H9 (cell line): ENCODE data around the gene NEUROD2. TPM values are rescaled to one million over a fixed set of nuclear protein-coding genes. Genes with fewer than 3 reads are reported as not detected.

ENCODE experiments used
- DNase-seq: peaks from one replicate; pipeline ENCODE4 v3.0.0-alpha.2; 2017
- H2AFZ ChIP-seq: one replicate; pipeline ENCODE4 v1.6.1; 2013; ENCODE audit warnings: mild to moderate bottlenecking, low read length, control low read depth, moderate library complexity
- H2AK5ac ChIP-seq: 2 replicates; pipeline ENCODE4 v1.6.1; 2013; ENCODE audit warnings: low read length, control low read depth, mixed read lengths; ENCODE audit not compliant: insufficient read length
- H2BK120ac ChIP-seq: one replicate; pipeline ENCODE4 v1.6.1; 2013; ENCODE audit warnings: low read depth, mild to moderate bottlenecking, low read length, control low read depth, inconsistent platforms; ENCODE audit not compliant: poor library complexity, severe bottlenecking
- H2BK12ac ChIP-seq: 2 replicates; pipeline ENCODE4 v1.6.1; 2013; ENCODE audit warnings: low read length, control low read depth, mixed read lengths, low read depth; ENCODE audit not compliant: insufficient read length
- H2BK15ac ChIP-seq: 2 replicates; pipeline ENCODE4 v1.6.1; 2013; ENCODE audit warnings: low read depth, low read length, control low read depth
- H2BK20ac ChIP-seq: one replicate; pipeline ENCODE4 v1.6.1; 2013; ENCODE audit warnings: low read depth, mild to moderate bottlenecking, low read length, control low read depth, inconsistent platforms; ENCODE audit not compliant: poor library complexity, severe bottlenecking
- H2BK5ac ChIP-seq: 2 replicates; pipeline ENCODE4 v1.6.1; 2013; ENCODE audit warnings: low read length, control low read depth, mixed read lengths; ENCODE audit not compliant: insufficient read length
- H3K14ac ChIP-seq: 2 replicates; pipeline ENCODE4 v1.6.1; 2013; ENCODE audit warnings: low read length, control low read depth; ENCODE audit not compliant: insufficient read depth
- H3K18ac ChIP-seq: 2 replicates; pipeline ENCODE4 v1.6.1; 2013; ENCODE audit warnings: low read depth, mild to moderate bottlenecking, mixed read lengths, low read length, control low read depth; ENCODE audit not compliant: insufficient read length
- H3K23ac ChIP-seq: 2 replicates; pipeline ENCODE4 v1.6.1; 2013; ENCODE audit warnings: low read length, control low read depth, mixed read lengths, low read depth; ENCODE audit not compliant: insufficient read length
- H3K23me2 ChIP-seq: 2 replicates; pipeline ENCODE4 v1.6.1; 2013; ENCODE audit warnings: low read depth, mild to moderate bottlenecking, mixed read lengths, low read length, control low read depth; ENCODE audit not compliant: insufficient read length, poor library complexity, severe bottlenecking
- H3K27ac ChIP-seq: 2 replicates; pipeline ENCODE4 v1.5.1; 2013; ENCODE audit warnings: low read length, control low read depth, mixed read lengths, low read depth; ENCODE audit not compliant: insufficient read length
- H3K27me3 ChIP-seq: 2 replicates; pipeline ENCODE4 v1.6.1; 2013; ENCODE audit warnings: low read length, control low read depth, inconsistent platforms; ENCODE audit not compliant: insufficient read depth
- H3K4ac ChIP-seq: 2 replicates; pipeline ENCODE4 v1.6.1; 2013; ENCODE audit warnings: low read depth, mild to moderate bottlenecking, control low read depth, inconsistent platforms, low read length, moderate library complexity
- H3K4me1 ChIP-seq: 2 replicates; pipeline ENCODE4 v1.6.1; 2013; ENCODE audit warnings: low read length, control low read depth, inconsistent platforms; ENCODE audit not compliant: insufficient read depth
- H3K4me2 ChIP-seq: 2 replicates; pipeline ENCODE4 v1.6.1; 2013; ENCODE audit warnings: low read length, control low read depth, mixed read lengths; ENCODE audit not compliant: insufficient read length, insufficient read depth
- H3K56ac ChIP-seq: 2 replicates; pipeline ENCODE4 v1.6.1; 2013; ENCODE audit warnings: low read depth, mild to moderate bottlenecking, mixed read lengths, low read length, control low read depth; ENCODE audit not compliant: insufficient read length
- H3K79me1 ChIP-seq: 2 replicates; pipeline ENCODE4 v1.6.1; 2013; ENCODE audit warnings: low read depth, mild to moderate bottlenecking, moderate library complexity, low read length, control low read depth, inconsistent platforms; ENCODE audit not compliant: insufficient read depth, poor library complexity, severe bottlenecking
- H3K79me2 ChIP-seq: 2 replicates; pipeline ENCODE4 v1.6.1; 2013; ENCODE audit warnings: low read length, control low read depth, inconsistent platforms; ENCODE audit not compliant: insufficient read depth
- H3K9ac ChIP-seq: 2 replicates; pipeline ENCODE4 v1.6.1; 2013; ENCODE audit warnings: low read length, control low read depth, mixed read lengths; ENCODE audit not compliant: insufficient read length; ENCODE audit errors: extremely low read depth
- H3K9me3 ChIP-seq: one replicate; pipeline ENCODE4 v1.6.1; 2013; ENCODE audit warnings: low read depth, low read length, inconsistent platforms; ENCODE audit not compliant: control insufficient read depth
- H3T11ph ChIP-seq: one replicate; pipeline ENCODE4 v1.6.1; 2013; ENCODE audit warnings: mild to moderate bottlenecking, low read length, control low read depth, inconsistent platforms
- H4K20me1 ChIP-seq: one replicate; pipeline ENCODE4 v1.6.1; 2013; ENCODE audit not compliant: control insufficient read depth, insufficient read length, insufficient read depth
- H4K5ac ChIP-seq: 2 replicates; pipeline ENCODE4 v1.6.1; 2013; ENCODE audit warnings: low read depth, mild to moderate bottlenecking, mixed read lengths, low read length, control low read depth; ENCODE audit not compliant: insufficient read length
- H4K8ac ChIP-seq: replicated peaks from 2 replicates; pipeline ENCODE4 v1.6.1; 2013; ENCODE audit warnings: low read length, control low read depth, mixed read lengths, low read depth; ENCODE audit not compliant: insufficient read length
- H4K91ac ChIP-seq: 2 replicates; pipeline ENCODE4 v1.6.1; 2013; ENCODE audit warnings: low read depth, mild to moderate bottlenecking, moderate library complexity, mixed read lengths, low read length, control low read depth; ENCODE audit not compliant: insufficient read length
- H3K27ac Mint-ChIP-seq, 3 experiments: 2 replicates in 2 of 3; 3 replicates in 1 of 3; pipeline ENCODE4 v1.8.0; 2020 to 2021; ENCODE audit warnings: mixed read lengths in 3 of 3, mild to moderate bottlenecking in 1 of 3, moderate library complexity in 1 of 3
- H3K27me3 Mint-ChIP-seq: 2 replicates; pipeline ENCODE4 v1.8.0; 2021; ENCODE audit warnings: low read depth, mild to moderate bottlenecking, moderate library complexity, mixed read lengths
- H3K36me3 Mint-ChIP-seq, 3 experiments: 2 replicates in 2 of 3; 3 replicates in 1 of 3; pipeline ENCODE4 v1.8.0; 2020 to 2021; ENCODE audit warnings: low read depth in 3 of 3, mixed read lengths in 3 of 3; ENCODE audit not compliant: insufficient read depth in 1 of 3
- H3K4me1 Mint-ChIP-seq, 2 experiments: 2 replicates each; pipeline ENCODE4 v1.8.0; 2020; ENCODE audit warnings: mixed read lengths in 2 of 2
- H3K4me3 Mint-ChIP-seq, 2 experiments: 2 replicates in 1 of 2; 3 replicates in 1 of 2; pipeline ENCODE4 v1.8.0; 2020 to 2021; ENCODE audit warnings: mild to moderate bottlenecking in 2 of 2, mixed read lengths in 2 of 2, moderate library complexity in 1 of 2
- H3K9me3 Mint-ChIP-seq, 2 experiments: 2 replicates in 1 of 2; 3 replicates in 1 of 2; pipeline ENCODE4 v1.8.0; 2020; ENCODE audit warnings: mild to moderate bottlenecking in 2 of 2, mixed read lengths in 2 of 2, moderate library complexity in 1 of 2
- WGBS: extraction: QIAGEN DNeasy Blood & Tissue Kit; methylation state at CpG from one replicate; pipeline ENCODE4 v1.1.7; 2013; ENCODE audit warnings: missing lambda C conversion rate, low lambda C conversion rate, mixed read lengths; ENCODE audit not compliant: insufficient read length; ENCODE audit errors: extremely low coverage; 5-methylcytosine and 5-hydroxymethylcytosine counted together
- total RNA-seq: library from RNA; stranded (reverse); gene quantifications from 2 replicates; pipeline ENCODE4 v1.2.1, GENCODE V29; 2021
- TF ChIP-seq, protein P1 (sequence below): fragments of 200-600 bp; sonication (generic); conservative IDR thresholded peaks from 3 replicates; pipeline ENCODE4 v1.8.0; 2021; ENCODE audit warnings: antibody characterized with exemption, mild to moderate bottlenecking

Gene NEUROD2
- total RNA-seq, 1 experiment from 2014 or later = not detected

GRCh38 chr17:39639043-39639442 is 31.3 kb upstream of the NEUROD2 start:
- Histone ChIP-seq H3K56ac (no peak overlapping the region), H3K79me1 (no peaks in the 10 kb centered on the region), H2BK20ac (no peak overlapping the region), H3K14ac (no peak overlapping the region), H2BK15ac (no peak overlapping the region), H3K4me2 (no peak overlapping the region), H3K23me2 (peaks cover 8% of the 10 kb centered on the region), H4K5ac (no peak overlapping the region), H4K8ac (no peak overlapping the region), H3K18ac (no peak overlapping the region), H3K9ac (no peak overlapping the region), H3K4me1 (peaks cover 9% of the 10 kb centered on the region; the same call in 1 of the 2 replicates), H3K27ac (no peak overlapping the region), H2BK5ac (no peak overlapping the region), H2AK5ac (no peak overlapping the region), H3T11ph (no peak overlapping the region), H2BK120ac (no peak overlapping the region), H3K9me3 (no peaks in the 10 kb centered on the region), H3K79me2 (no peaks in the 10 kb centered on the region; the same call in 1 of the 2 replicates), H2BK12ac (no peak overlapping the region), H3K23ac (no peak overlapping the region), H3K4ac (no peak overlapping the region), H4K20me1 (no peaks in the 10 kb centered on the region), H3K27me3 (no peaks in the 10 kb centered on the region), H4K91ac (no peak overlapping the region), H2AFZ (no peak overlapping the region)
- Mint-ChIP-seq H3K27me3 (no peaks in the 10 kb centered on the region), H3K36me3 (peaks cover 0 to 3% (median 0%) of the 10 kb centered on the region in 3 experiments; a peak in 3 of 7 replicates), H3K4me3 (peak overlapping the region in 1 of 2 experiments; percentile 27; a peak in 2 of 5 replicates), H3K27ac (peak overlapping the region in 1 of 3 experiments; percentile 30; a peak in 2 of 7 replicates), H3K4me1 (peaks cover 64 to 66% of the 10 kb centered on the region in 2 experiments), H3K9me3 (no peaks in the 10 kb centered on the region)
- no CpG with 5 or more reads among the region's 2 CpGs for WGBS
- no peak for DNase-seq
- TF ChIP-seq, protein P1, sequence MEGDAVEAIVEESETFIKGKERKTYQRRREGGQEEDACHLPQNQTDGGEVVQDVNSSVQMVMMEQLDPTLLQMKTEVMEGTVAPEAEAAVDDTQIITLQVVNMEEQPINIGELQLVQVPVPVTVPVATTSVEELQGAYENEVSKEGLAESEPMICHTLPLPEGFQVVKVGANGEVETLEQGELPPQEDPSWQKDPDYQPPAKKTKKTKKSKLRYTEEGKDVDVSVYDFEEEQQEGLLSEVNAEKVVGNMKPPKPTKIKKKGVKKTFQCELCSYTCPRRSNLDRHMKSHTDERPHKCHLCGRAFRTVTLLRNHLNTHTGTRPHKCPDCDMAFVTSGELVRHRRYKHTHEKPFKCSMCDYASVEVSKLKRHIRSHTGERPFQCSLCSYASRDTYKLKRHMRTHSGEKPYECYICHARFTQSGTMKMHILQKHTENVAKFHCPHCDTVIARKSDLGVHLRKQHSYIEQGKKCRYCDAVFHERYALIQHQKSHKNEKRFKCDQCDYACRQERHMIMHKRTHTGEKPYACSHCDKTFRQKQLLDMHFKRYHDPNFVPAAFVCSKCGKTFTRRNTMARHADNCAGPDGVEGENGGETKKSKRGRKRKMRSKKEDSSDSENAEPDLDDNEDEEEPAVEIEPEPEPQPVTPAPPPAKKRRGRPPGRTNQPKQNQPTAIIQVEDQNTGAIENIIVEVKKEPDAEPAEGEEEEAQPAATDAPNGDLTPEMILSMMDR = no peak
